ENCODE data around the gene DFFB. TPM values are rescaled to one million over a fixed set of nuclear protein-coding genes. Genes with fewer than 3 reads are reported as not detected.
A peak's percentile ranks its signal among the peaks of the same experiment; 100 is the strongest.

The DFFB gene
- total RNA-seq, 1 experiment from 2014 or later, result 7.6 TPM

DNA sequence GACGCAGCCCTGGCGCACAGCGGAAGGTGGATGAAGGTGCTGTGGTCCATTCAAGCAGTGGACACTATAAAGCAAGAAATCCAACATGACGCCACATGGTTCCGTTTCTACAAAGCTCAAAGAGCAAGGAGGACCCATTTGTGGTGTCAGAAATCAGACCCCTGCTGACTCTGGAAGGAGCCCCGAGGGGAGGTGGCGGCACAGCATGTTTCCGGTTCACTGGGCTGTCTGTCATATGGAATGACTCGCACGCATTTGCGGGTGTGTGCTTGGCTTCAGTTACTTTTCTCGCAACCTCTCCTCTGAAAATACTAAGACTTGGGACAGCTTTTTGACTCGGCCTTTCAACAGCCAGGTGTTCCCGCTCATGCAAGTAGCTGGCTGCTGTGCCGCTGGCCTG lies 31.9 kb upstream of the DFFB start:
- DNase-seq (ENCODE audit: low spot score), result no peak
- in situ Hi-C loops (cut with HindIII; ENCODE audit: low sequenced_read_pairs), result no loop called here

DNA sequence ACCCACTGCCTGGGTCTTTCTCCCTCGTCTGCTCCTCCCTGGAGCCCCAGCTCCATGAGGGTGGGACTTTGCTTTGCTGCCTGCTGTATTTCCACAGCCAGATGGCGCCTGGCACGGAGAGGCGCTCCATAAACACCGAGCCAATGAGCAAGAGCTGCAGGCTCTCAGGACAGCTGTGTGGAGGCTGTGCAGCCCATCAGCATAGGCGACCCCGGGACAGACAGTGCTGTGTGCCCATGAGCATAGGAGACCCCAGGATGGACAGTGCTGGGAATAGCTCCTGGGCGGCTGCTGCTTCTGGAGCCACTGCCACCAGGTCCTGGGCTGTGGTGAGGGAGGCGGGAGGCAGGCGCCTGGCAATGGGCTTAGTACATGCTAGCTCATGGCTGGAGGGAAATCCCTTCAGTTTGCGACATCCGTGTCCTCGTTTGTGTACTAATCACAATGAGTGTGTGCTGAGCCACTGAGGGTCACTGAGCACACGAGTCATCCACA lies 29.4 kb upstream of the DFFB start:
- DNase-seq (ENCODE audit: low spot score), result no peak
- in situ Hi-C loops (cut with HindIII; ENCODE audit: low sequenced_read_pairs), result no loop called here

DNA sequence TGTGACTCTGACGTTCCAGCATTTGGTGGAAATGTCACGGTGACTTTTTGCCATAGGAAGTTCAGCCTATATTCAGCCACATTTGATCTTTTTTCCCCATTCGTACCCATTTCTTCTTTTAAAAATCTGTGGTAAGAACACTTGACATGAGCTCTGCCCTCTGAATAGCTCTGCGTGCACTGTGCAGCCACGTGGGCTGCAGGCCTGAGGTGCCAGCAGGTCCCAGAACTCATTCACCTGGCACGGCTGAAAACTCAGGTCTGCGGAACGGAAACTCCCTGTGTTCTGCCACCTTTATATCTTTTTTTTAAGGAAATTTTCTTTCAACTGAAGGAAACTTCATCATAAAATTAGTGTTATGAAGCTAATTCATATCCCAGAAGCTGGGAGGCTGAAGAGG lies 28.9 kb upstream of the DFFB start:
- DNase-seq (ENCODE audit: low spot score), result no peak
- in situ Hi-C loops (cut with HindIII; ENCODE audit: low sequenced_read_pairs), result no loop called here

DNA sequence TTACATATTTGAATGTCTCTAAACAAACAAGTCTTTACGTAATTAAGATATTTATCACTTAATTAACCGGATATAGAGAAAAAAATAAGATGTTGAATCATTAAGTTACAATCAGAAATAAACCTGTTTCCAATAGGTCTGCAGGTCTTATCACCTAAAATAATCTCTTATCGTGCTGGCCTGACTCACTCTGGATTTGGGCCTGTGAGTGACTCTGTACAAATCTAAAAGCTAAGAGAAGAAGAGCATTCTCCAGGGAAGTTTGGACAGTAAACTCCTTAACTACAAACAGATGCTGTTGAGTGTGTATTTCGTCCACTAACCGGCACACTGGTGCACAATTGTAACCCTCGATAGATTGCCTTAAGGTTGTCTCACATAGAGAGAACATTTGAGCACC lies 25.6 kb upstream of the DFFB start:
- in situ Hi-C loops (cut with HindIII; ENCODE audit: low sequenced_read_pairs), result no loop called here
- no peak for DNase-seq (ENCODE audit: low spot score)

DNA sequence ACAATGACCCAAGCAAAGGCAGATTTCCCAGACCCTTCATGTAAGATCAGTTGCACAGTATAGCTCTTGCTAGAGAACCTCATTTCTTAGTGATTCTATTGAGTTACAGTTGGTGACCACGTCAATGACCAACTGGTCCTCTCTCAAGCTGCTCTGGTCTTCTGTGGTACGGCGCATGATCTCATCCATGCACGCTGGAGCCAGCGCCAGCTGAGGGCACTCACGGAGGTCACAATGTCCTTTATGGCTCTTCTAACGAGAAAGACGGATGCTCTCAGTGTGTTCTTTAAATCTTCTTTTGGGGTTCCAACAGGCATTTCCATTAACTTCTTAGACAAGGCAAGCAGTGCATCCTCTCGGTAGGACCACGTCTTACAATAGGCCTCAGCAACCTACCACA lies 22.6 kb upstream of the DFFB start:
- in situ Hi-C loops (cut with HindIII; ENCODE audit: low sequenced_read_pairs), result no loop called here

DNA sequence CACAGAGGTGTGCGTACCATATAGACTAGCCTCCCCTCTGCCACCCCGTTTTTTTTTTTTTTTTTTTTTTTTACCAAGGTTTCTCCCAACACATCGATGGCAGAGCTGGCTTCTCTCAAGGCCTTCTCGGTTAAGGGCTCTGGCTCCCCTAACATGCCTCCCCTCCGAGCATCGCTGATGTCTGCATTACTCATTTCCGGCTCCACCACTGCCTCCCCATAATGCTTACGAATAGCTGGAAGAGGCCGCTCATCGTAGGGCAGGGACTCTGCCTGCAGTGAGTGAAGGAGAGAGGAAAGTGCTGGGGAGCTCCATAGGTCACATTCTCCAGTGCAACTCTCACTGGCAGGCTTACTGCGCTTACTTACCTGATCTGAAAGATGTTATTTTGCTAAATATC lies 20.9 kb upstream of the DFFB start:
- in situ Hi-C loops (cut with HindIII; ENCODE audit: low sequenced_read_pairs), result no loop called here
- DNase-seq (ENCODE audit: low spot score), result no peak

More for the DNA sequence above, 22.6 kb upstream of the DFFB start:
- no peak for DNase-seq (ENCODE audit: low spot score)

DNA sequence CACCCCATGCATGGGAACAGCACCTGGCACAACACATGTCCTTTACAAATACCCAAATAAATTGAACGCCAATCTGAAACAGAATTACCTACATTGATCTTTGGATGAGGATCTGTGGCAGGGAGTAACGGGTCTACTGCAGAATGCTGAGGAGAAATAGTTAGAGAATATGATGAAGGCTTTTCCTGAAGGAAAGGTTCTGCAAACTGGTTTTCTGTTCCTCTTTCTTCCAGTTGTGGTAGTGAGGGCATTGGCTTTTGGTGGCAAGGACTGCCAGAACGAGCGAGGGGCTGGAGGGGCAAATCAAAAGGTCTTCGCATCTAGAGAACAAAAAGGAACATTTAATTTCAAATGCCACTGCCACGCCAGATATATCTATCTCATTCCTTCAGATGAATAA lies 20.1 kb upstream of the DFFB start:
- DNase-seq (ENCODE audit: low spot score), result no peak
- in situ Hi-C loops (cut with HindIII; ENCODE audit: low sequenced_read_pairs), result no loop called here

DNA sequence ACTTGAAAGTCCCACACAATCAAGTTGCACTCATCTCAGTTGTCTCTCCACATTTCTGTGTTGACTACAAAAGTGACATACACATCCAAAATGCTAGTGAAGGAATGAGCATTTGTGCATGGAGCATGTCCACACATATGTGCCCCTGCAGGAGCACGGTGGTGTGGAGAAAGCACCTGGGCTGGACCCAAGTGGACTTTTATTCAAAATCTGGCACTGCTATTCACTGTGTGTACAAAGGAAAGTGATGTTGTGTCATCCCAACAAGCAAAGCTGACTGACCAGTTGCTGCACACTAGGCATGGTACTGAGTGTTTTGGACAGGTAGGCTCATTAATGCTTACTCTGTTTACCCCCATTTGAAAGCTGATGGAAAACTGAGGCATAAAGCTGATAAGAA lies 19.6 kb upstream of the DFFB start:
- no peak for DNase-seq (ENCODE audit: low spot score)
- in situ Hi-C loops (cut with HindIII; ENCODE audit: low sequenced_read_pairs), result no loop called here

DNA sequence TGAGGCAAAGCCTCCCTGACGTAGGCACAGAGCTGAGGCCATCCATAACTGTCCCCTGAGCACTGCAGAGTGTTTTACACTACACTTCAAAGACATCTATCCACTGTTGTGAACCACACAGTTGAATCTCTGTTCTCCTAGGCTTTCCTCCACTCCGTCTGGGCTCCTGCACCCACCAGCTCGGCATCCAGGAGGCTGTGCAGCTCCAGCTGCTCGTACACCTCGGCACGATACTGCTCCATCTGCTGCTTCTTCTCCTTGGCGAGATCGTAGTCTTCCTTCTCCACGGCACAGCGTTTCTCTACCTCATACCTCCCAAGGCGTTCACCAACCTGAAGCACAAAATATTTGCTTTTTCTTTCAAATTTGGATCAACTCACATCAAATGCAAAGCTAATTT lies 18.5 kb upstream of the DFFB start:
- DNase-seq (ENCODE audit: low spot score), result no peak
- in situ Hi-C loops (cut with HindIII; ENCODE audit: low sequenced_read_pairs), result no loop called here

DNA sequence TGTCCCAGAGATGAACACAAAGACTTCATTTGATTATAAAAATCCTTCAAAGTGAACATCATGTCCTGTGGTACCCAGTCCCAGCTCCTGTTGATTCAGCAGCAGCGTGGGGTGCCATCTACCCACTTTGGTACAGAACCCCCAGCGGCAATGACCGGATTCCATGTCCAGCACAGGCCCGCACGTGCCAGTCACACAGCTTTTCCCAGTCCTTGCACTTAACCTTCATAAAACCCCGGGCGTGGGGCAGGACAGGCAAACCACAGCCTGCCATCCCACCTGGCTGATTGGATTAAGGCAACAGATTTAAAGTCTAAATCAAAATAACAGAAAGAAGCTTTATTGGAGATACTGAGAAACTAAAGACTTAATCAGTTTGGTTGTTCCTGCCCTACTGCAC lies 15.8 kb upstream of the DFFB start:
- in situ Hi-C loops (cut with HindIII; ENCODE audit: low sequenced_read_pairs), result no loop called here
- no peak for DNase-seq (ENCODE audit: low spot score)

DNA sequence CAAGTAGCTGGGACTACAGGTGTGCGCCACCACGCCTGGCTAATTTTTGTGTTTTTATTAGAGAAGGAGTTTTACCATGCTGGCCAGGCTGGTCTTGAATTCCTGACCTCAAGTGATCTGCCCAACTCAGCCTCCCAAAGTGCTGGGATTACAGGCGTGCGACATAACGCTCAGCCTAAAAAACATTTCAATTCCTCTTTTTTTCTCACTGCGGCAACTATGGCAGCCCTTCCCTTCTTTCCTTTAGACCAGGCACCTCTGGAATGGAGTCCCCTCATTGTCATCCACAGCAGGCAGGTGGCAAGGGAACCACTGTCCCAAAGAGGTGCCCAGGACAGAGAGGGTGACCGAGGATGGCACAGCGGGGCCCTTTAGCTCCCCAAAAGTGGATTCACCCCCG lies 14.4 kb upstream of the DFFB start:
- no peak for DNase-seq (ENCODE audit: low spot score)
- in situ Hi-C loops (cut with HindIII; ENCODE audit: low sequenced_read_pairs), result no loop called here

DNA sequence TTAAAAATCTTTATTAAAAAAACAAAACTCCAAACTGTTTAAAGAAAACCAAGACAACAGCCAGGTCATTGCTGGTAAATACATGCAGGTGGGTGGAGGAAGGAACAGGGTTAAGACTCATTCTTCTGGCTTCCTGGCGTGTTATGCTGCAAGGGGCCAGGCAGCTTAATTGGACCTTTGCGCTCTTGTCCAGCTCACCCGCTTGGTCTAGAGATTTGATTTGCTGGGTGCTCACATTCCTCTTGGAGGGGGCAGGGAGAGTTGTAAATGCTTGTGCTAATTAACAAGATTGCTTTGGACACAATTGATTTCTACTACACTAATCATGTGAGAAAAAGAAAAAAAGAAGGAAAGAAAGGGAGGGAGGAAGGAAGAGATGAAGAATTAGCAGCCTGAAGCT lies 10.7 kb upstream of the DFFB start:
- in situ Hi-C loops (cut with HindIII; ENCODE audit: low sequenced_read_pairs), result no loop called here
- no peak for DNase-seq (ENCODE audit: low spot score)

DNA sequence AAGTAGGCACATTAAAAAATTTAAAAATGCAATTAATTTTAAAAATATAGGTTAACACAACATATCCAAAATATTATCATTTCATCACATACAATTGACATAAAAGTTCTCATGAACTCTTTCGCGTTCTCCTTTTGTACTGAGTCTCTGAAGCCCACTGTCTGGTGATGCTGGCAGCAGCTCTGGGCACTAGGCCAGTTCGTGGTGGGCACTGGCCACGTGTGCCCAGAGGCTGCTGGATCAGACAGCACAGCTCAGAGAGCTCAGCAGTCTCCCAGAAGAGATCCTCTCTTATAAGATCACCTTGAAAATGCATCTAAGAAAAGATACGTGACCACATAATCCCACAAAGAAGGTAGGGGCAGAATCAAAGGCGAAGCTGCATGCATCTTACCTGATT lies 10.2 kb upstream of the DFFB start:
- no peak for DNase-seq (ENCODE audit: low spot score)
- in situ Hi-C loops (cut with HindIII; ENCODE audit: low sequenced_read_pairs), result no loop called here

DNA sequence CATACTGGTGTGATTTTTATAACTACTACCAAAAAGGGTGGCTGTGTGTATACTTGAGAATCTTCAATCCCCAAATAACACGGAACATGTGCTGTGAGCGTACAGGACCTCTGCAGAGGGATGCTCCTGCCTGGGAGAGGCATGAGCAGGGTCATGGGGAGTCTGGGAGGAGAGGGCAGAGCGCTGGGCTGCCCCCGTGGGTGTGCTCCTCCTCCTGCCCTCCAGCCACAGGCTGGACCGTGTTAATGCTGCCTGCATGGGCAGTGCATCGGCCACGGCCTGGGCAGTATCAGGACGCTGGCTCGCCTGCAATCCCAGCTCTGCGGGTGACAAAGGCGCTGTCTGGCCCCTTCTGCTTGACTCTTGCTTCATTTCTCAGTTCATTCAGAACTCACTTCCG lies 6.4 kb upstream of the DFFB start:
- in situ Hi-C loops (cut with HindIII; ENCODE audit: low sequenced_read_pairs), result no loop called here

DNA sequence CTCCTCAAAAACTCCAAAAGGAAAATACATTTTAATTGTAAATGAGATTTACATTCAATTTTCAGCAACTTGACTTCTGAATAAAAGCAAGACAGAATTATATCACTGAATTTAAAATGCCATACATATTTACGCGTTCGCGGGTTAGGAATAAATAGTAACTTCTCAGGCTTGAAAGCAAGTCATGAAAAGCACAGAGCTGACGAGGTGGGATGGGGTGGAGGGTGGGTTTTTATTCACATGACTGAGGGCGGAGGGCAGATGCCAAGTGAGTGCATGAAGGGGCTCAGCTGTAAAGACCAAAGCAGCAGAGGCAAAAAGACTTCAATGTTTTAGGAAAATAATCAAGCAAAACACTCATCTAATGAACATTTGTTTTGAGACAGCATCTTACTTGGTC lies 6.0 kb upstream of the DFFB start:
- in situ Hi-C loops (cut with HindIII; ENCODE audit: low sequenced_read_pairs), result no loop called here
- DNase-seq (ENCODE audit: low spot score), result no peak

More for the DNA sequence above, 6.4 kb upstream of the DFFB start:
- no peak for DNase-seq (ENCODE audit: low spot score)

DNA sequence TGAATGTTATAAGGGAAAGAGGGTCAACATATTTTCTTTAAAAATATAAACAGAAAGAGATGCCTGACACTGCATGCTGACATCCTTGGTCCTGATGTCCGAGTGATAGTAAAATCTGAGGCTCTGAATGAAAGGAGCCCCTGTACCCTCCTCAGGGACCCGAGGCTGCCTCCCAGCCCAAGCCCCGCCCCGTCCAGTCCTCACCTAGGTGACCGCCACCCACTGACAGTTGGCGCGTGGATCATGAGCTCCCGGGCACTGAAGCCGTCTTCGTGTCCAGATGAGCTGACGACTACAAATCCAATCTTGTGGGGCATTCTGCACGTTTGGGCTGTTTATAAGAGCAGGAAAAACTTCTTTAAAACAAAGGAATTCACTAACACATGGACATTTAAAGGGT lies 5.2 kb upstream of the DFFB start:
- in situ Hi-C loops (cut with HindIII; ENCODE audit: low sequenced_read_pairs), result no loop called here
- DNase-seq (ENCODE audit: low spot score), result no peak

DNA sequence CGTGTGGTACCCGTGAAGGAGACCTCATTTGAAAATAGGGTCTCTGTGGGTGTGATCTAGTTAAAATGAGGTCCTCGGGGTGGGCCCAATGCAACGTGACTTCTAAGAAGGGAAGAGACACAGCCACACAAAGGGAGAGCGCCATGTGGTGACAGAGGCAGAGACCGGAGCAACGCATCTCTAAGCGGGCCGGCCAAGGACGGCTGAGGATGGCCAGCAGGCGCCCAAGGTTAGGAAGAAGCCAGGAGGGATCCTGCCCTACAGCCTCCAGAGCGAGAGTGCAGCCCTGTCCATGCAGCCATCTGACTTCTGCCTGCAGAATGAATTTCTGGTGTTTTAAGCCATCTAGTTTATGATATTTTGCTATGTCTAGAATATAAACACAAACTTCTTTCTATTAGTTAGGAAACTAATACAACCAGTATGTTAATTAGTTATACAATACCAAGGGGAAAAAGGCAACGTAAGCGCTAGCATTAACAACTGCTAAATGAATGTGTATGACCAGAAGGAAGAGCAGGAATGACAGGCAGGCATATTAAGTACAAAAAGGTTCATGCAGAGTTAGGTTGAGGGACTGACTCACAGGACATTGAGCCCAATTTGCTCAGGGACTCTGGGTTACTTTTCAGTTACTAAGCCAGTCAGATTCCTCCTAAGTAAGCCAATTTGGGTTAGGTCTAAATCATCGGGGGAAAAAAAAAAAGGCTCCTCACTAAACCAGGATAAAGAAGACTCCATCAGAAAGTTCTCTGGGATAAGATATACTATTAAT lies 4.4 kb upstream of the DFFB start:
- DNase-seq (ENCODE audit: low spot score), result no peak
- in situ Hi-C loops (cut with HindIII; ENCODE audit: low sequenced_read_pairs), result no loop called here

DNA sequence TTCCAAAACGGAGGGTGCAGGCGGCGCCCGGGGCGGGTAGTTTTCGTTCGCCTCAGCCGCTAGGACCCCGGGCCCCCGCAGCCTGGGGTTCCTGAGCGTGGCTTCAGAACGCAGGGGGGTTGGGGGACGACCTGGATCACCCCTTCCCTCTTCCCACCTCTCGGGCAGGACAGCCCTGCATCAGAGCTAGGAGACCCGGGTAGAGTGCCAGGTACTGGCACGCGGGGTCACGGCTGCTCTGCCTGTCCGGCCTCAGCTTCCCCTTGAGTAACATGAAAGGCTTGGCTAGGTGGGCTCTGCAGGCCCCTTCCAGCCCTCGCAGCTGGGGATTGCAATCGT lies 484 bp downstream of the DFFB start:
- DNase-seq (ENCODE audit: low spot score), result no peak
- in situ Hi-C loops (cut with HindIII; ENCODE audit: low sequenced_read_pairs), result no loop called here

DNA sequence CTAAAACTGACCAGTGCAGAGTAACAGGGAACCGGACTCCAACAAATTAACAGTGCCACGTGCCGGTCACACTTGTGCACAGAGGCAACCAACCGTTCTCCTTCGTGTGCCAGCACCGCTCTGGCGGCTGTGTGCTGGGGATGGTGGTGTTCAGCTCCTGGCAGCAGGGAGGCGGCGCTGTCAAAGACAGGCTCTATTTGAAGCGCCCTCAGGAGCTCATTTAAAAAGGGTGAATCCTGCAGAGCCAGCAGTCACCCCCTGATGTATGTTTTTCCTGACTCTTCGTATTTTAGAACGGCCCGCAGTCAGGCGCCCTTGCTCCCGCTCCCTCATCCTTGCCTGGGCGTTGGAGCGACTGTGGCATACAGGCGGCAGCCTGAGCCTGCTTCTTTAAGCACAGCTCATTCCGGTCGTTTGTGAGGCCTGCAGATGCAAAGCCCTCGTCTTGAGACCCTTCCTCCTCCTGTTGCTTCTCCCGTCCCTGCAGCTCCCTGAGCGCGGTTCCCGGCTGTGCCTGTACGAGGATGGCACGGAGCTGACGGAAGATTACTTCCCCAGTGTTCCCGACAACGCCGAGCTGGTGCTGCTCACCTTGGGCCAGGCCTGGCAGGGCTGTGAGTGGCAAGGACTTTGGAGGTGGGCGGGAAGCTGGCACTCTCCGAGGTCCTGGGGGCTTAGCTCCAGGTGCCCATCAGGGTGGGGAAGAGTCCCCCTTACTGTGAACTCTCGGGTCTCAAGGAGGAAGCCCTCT lies 1.1 kb downstream of the DFFB start:
- in situ Hi-C loops (cut with HindIII; ENCODE audit: low sequenced_read_pairs), result no loop called here
- peak; percentile 69 for DNase-seq (ENCODE audit: low spot score)

DNA sequence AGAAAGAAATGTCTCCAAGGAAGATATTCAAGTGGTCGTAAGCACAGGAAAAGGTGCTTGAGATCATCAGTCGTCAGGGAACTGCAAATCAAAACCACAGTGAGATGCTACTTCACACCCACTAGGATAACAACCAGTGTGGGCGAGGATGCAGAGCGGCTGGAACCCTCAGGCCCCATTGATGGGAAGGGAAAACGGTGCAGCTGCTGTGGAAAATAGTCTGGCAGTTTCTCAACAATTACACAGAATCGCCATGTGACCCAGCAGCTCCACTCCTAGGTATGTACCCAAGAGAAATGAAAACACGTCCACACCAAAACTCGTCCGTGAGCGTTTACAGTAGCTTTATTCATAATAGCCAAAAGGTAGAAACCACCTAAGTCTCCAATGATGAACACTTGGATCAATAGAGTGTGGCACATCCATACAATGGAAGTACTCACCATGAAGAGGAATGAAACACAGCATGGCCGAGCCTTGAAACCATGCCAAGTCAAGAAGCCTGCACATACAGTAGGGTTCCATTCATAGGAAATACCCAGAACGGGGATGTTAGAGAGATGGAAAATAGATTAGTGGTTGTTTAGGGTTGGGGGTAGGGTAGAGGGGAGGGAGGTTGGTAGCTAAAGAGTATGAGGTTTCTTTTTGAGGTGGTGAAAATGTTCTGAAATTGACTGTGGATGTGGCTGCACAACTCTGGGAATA lies 6.1 kb downstream of the DFFB start:
- no peak for DNase-seq (ENCODE audit: low spot score)
- in situ Hi-C loops (cut with HindIII; ENCODE audit: low sequenced_read_pairs), result no loop called here
